ENCODE results near the gene CSRNP2. TPM values are rescaled to one million over a fixed set of nuclear protein-coding genes. Genes with fewer than 3 reads are reported as not detected.

Gene CSRNP2
- polyA plus RNA-seq, 1 donor: 18.9 TPM

DNA sequence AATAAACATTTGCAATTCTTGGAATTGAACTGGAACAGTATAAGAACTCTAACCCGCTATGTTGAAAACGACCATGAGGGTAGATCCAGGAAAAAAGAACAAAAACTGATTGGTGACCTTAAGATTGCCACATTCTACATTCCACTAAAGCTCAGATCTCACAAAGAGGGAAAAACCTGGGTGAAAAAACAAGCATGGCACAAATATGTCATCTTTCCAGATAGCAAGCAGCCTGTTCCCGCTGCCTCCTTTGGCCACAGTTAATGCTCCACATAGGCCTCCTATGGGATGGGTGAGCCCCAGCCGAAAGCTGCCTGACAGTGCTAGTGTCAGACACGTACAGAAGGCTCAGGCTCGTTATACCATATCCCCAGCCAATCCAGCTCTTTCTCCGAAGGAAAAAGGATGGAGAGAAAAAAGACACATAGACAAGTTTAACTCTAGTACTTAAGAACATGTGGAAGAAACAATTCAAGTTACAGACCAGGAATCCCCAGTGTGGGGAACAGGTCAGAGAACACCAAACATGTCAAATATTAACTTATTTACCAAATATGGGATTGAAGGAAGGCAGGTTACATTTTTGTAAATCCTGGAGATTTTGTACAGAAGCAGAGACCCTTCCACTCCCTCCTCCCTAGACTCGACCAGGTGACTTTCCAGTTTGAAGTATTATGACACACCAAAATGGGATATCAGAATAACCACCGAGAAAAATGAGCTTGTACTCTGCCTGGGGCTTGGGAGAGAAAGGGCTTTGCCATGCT, 20.6 kb downstream of the CSRNP2 start:
- DNase-seq: no peak
- Histone ChIP-seq H3K9me3 (ENCODE audit: control insufficient read depth, low read depth, low read length) (no peaks in the 10 kb centered on the region), H3K4me1 (ENCODE audit: control insufficient read depth, insufficient read depth, low read length) (no peaks in the 10 kb centered on the region), H3K4me3 (ENCODE audit: low read length) (no peak overlapping the region), H3K27me3 (ENCODE audit: control insufficient read depth, insufficient read depth, low read length) (no peaks in the 10 kb centered on the region), H3K27ac (ENCODE audit: low read length) (no peak overlapping the region), H3K36me3 (ENCODE audit: control insufficient read depth, insufficient read depth, low read length) (peaks cover 74% of the 10 kb centered on the region)
- 100% methylated on average over 1 of the region's 9 CpGs for WGBS (ENCODE audit: insufficient coverage, low lambda C conversion rate)

DNA sequence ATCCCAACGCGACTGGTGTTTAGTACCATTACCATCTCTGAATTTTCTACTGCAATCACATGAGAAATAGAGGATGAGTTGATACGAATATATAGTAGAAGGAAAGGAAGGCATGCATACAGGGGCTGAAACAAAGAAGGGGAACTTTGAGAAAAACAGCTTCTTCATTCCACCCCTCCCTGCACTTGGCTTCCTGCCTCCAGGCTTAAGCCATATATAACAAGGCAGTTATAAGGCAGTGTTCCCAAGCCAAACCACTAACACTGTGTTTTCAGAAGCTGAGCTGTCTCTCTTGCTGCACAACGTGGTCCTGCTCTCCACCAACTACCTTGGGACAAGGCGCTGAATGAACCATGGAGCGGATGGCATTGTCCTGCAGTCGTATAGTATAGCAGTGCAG, 24.3 kb downstream of the CSRNP2 start:
- no CpG with 5 or more reads among the region's 7 CpGs for WGBS (ENCODE audit: insufficient coverage, low lambda C conversion rate)
- no peak overlapping the region for H3K4me3 ChIP-seq (ENCODE audit: low read length)
- no peaks in the 10 kb centered on the region for H3K4me1 ChIP-seq (ENCODE audit: control insufficient read depth, insufficient read depth, low read length)
- peaks cover 80% of the 10 kb centered on the region for H3K36me3 ChIP-seq (ENCODE audit: control insufficient read depth, insufficient read depth, low read length)
- H3K27ac ChIP-seq (ENCODE audit: low read length): no peak overlapping the region
- no peaks in the 10 kb centered on the region for H3K9me3 ChIP-seq (ENCODE audit: control insufficient read depth, low read depth, low read length)
- no peaks in the 10 kb centered on the region for H3K27me3 ChIP-seq (ENCODE audit: control insufficient read depth, insufficient read depth, low read length)
- no peak for DNase-seq

DNA sequence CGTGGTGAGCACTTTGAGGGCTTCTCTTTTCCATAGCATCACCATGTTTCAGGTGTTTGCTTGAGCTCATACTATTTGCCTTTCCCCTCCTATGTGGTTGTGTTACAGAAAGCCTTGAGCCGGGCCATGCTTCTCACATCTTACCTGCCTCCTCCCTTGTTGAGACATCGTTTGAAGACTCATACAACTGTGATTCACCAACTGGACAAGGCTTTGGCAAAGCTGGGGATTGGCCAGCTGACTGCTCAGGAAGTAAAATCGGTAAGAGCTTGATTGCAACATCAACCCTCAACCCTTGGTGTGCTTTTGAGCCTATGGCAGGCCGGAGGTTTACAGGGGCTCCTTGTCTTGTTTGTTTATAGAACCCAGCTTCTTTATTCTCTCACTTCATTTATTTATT, 27.2 kb downstream of the CSRNP2 start:
- H3K27me3 ChIP-seq (ENCODE audit: control insufficient read depth, insufficient read depth, low read length): no peaks in the 10 kb centered on the region
- peaks cover 75% of the 10 kb centered on the region for H3K36me3 ChIP-seq (ENCODE audit: control insufficient read depth, insufficient read depth, low read length)
- no peak overlapping the region for H3K4me3 ChIP-seq (ENCODE audit: low read length)
- no peak overlapping the region for H3K27ac ChIP-seq (ENCODE audit: low read length)
- H3K4me1 ChIP-seq (ENCODE audit: control insufficient read depth, insufficient read depth, low read length): no peaks in the 10 kb centered on the region
- H3K9me3 ChIP-seq (ENCODE audit: control insufficient read depth, low read depth, low read length): no peaks in the 10 kb centered on the region
- DNase-seq: no peak
- no CpG with 5 or more reads among the region's 5 CpGs for WGBS (ENCODE audit: insufficient coverage, low lambda C conversion rate)

DNA sequence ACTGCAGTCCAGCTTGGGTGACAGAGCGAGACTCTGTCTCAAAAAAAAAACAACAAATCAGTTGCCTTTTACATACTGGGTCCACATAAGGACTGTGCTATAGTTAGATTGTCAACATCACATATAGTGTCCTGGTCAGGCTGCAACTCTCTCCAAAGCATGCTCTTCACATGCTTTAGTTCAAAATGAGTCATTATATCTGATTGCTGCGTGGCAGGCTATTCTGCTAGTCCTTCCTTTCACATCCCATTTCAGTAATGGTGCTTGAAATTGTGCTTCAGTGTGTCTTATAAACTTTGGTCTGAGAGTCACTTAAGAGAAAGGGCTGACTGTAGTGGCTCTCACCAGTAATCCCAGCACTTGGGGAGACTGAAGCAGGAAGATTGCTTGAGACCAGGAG, 28.3 kb downstream of the CSRNP2 start:
- no peak for DNase-seq
- no peaks in the 10 kb centered on the region for H3K9me3 ChIP-seq (ENCODE audit: control insufficient read depth, low read depth, low read length)
- no CpG with 5 or more reads among the region's 2 CpGs for WGBS (ENCODE audit: insufficient coverage, low lambda C conversion rate)
- H3K4me3 ChIP-seq (ENCODE audit: low read length): no peak overlapping the region
- peaks cover 71% of the 10 kb centered on the region for H3K36me3 ChIP-seq (ENCODE audit: control insufficient read depth, insufficient read depth, low read length)
- H3K4me1 ChIP-seq (ENCODE audit: control insufficient read depth, insufficient read depth, low read length): no peaks in the 10 kb centered on the region
- no peaks in the 10 kb centered on the region for H3K27me3 ChIP-seq (ENCODE audit: control insufficient read depth, insufficient read depth, low read length)
- H3K27ac ChIP-seq (ENCODE audit: low read length): no peak overlapping the region

DNA sequence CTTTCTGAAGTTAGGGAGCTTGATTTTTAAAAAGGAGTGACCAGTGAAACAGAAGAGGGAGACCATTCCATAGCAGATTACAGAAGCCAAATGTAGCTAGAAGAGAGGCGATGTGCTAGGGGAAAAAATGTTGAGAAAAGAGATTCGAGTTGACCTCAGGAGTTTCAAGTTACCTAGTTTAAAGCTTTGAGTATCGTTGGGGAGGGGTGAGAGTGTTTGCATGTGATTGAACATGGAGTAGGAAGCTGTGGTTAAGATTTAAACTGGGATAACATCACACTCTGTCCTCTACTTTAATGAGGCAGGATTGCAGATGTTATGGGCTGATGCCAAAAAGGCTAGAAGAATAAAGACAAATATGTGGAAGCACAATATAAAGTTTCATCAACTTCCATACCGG, 31.6 kb downstream of the CSRNP2 start:
- peaks cover 42% of the 10 kb centered on the region for H3K36me3 ChIP-seq (ENCODE audit: control insufficient read depth, insufficient read depth, low read length)
- WGBS (ENCODE audit: insufficient coverage, low lambda C conversion rate): 100% methylated on average over 1 of the region's 4 CpGs

DNA sequence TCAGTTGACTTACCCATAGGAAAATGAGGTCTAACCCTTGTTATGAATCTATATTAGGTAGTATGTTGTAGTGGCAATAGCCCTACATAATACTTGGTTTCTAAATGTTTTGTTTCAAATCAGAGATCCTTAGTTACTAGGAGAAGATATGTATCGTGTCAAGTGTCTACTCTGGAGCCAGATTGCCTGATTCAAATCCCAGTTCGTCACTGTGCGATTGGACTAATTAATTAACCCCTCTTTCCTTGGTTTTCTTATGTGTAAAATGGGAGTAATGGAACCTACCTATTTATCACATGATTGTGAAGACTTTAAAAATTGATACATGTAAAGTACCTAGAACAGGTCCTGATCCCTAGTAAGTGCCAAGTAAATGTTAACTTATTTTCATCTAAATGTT, 33.9 kb downstream of the CSRNP2 start:
- Histone ChIP-seq H3K9me3 (ENCODE audit: control insufficient read depth, low read depth, low read length) (no peaks in the 10 kb centered on the region), H3K4me1 (ENCODE audit: control insufficient read depth, insufficient read depth, low read length) (no peaks in the 10 kb centered on the region), H3K36me3 (ENCODE audit: control insufficient read depth, insufficient read depth, low read length) (peaks cover 20% of the 10 kb centered on the region), H3K27me3 (ENCODE audit: control insufficient read depth, insufficient read depth, low read length) (no peaks in the 10 kb centered on the region), H3K4me3 (ENCODE audit: low read length) (peak overlapping the region; percentile 68), H3K27ac (ENCODE audit: low read length) (peak overlapping the region; percentile 4)
- no CpG with 5 or more reads among the region's 3 CpGs for WGBS (ENCODE audit: insufficient coverage, low lambda C conversion rate)
- no peak for DNase-seq

More for the DNA sequence above, 31.6 kb downstream of the CSRNP2 start:
- Histone ChIP-seq H3K27me3 (ENCODE audit: control insufficient read depth, insufficient read depth, low read length) (no peaks in the 10 kb centered on the region), H3K9me3 (ENCODE audit: control insufficient read depth, low read depth, low read length) (no peaks in the 10 kb centered on the region), H3K4me3 (ENCODE audit: low read length) (no peak overlapping the region), H3K27ac (ENCODE audit: low read length) (no peak overlapping the region), H3K4me1 (ENCODE audit: control insufficient read depth, insufficient read depth, low read length) (no peaks in the 10 kb centered on the region)
- no peak for DNase-seq

DNA sequence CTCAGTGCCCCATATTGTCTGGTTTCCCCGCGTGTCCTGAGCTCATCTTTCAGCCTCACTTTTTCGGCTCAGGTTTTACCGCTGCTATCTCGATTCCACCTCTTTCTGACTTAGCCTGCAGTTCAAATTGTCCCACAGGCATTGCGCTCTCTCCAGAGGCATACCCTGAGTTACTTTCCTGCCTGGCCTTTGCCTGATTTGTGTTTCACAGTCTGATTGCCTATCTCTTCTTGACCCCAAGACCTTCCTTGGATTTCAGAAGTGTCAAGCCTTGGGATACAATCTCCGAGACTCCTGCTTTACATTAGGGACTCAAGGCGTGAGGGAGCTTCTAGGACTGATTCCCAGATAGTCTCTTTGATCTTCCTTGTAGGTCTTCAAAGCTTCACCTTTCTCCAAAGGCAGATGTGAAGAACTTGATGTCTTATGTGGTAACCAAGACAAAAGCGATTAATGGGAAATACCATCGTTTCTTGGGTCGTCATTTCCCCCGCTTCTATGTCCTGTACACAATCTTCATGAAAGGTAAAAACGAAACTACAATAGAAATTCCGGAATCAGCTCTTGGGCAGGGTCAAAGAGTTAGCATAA, 34.6 kb downstream of the CSRNP2 start:
- Histone ChIP-seq H3K27ac (ENCODE audit: low read length) (peak overlapping the region; percentile 90), H3K36me3 (ENCODE audit: control insufficient read depth, insufficient read depth, low read length) (peaks cover 14% of the 10 kb centered on the region), H3K27me3 (ENCODE audit: control insufficient read depth, insufficient read depth, low read length) (no peaks in the 10 kb centered on the region), H3K4me1 (ENCODE audit: control insufficient read depth, insufficient read depth, low read length) (no peaks in the 10 kb centered on the region), H3K9me3 (ENCODE audit: control insufficient read depth, low read depth, low read length) (no peaks in the 10 kb centered on the region), H3K4me3 (ENCODE audit: low read length) (peak overlapping the region; percentile 68)
- WGBS (ENCODE audit: insufficient coverage, low lambda C conversion rate): 26% methylated on average over 6 of the region's 14 CpGs
- DNase-seq: peak in 1 of 2 donors; percentile 44

DNA sequence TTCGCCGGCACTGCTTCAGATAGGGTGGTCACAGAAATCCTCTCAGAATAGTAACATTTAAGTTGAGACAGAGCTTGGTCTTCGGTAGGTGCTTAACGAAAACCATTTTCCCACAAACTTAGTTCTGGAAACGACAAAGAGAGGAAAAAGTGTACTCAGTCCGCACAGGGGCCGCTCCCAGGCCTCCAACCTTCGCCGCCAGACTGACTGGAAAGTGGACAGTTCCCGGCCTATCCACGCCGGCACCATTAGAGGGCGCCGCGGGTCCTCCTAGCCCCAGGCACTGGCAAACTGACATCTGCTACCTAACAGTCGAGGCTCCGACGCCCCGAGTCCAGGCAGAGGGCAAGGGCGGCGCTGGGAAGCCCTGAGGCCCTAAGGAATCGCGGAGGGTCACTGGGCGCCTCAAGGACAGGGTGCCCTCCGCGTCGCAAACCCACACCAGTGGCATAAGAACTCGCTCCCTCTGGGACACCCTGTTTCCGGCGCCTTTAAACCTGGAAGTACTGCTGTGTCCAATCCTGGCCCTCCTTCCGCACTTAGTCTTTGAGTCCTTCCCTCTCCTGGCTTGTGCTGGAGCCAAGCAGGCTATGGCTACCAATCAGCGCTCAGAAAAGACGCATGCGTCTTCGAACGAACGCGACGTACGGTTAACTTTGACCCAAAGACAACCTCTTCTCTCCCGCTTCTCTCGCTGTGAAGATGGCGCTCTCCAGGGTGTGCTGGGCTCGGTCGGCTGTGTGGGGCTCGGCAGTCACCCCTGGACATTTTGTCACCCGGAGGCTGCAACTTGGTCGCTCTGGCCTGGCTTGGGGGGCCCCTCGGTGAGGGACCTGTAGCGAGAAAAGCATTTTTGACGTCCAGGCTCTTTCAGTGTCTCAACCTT, 35.5 kb downstream of the CSRNP2 start, which contains the start of gene LETMD1:
Gene LETMD1, plus strand, starts transcription at position 673 of the 886 bp plus-strand sequence. Its CDS starts 30 bp downstream, at position 703.
- Histone ChIP-seq H3K4me3 (ENCODE audit: low read length) (peak within 1 kb of the TSS; percentile 68), H3K27ac (ENCODE audit: low read length) (peak within 1 kb of the TSS; percentile 90), H3K9me3 (ENCODE audit: control insufficient read depth, low read depth, low read length) (no peaks in the 10 kb centered on the region), H3K36me3 (ENCODE audit: control insufficient read depth, insufficient read depth, low read length) (peaks cover 9% of the 10 kb centered on the region), H3K4me1 (ENCODE audit: control insufficient read depth, insufficient read depth, low read length) (no peaks in the 10 kb centered on the region), H3K27me3 (ENCODE audit: control insufficient read depth, insufficient read depth, low read length) (no peaks in the 10 kb centered on the region)
- WGBS (ENCODE audit: insufficient coverage, low lambda C conversion rate): no CpG with 5 or more reads among the region's 51 CpGs
- DNase-seq: peak; percentile 98 to 99

DNA sequence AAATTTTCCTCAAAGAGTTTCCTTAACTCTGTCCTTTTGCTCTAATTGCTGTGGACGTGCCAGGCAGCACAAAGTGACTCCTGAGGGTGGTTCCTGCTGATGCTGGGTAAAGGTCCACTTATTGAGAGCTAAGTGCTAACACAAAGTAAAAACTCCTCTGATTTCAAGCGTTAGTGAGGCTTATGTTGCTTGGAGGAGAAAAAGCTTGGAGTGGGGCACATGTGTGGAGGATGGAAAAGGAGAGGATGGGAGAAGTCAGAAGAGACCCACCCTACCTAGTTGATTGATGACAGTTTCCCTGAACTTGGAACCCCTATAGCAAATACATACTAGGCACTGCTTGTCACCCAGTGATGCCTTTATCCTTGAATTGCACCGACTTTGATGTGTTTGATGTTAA, 47.1 kb downstream of the CSRNP2 start:
- no peaks in the 10 kb centered on the region for H3K27me3 ChIP-seq (ENCODE audit: control insufficient read depth, insufficient read depth, low read length)
- WGBS (ENCODE audit: insufficient coverage, low lambda C conversion rate): 40% methylated on average over 1 of the region's 3 CpGs
- H3K9me3 ChIP-seq (ENCODE audit: control insufficient read depth, low read depth, low read length): no peaks in the 10 kb centered on the region
- DNase-seq: peak; percentile 57 to 83
- H3K4me1 ChIP-seq (ENCODE audit: control insufficient read depth, insufficient read depth, low read length): peaks cover 4% of the 10 kb centered on the region
- no peak overlapping the region for H3K4me3 ChIP-seq (ENCODE audit: low read length)
- H3K36me3 ChIP-seq (ENCODE audit: control insufficient read depth, insufficient read depth, low read length): no peaks in the 10 kb centered on the region
- peak overlapping the region; percentile 51 for H3K27ac ChIP-seq (ENCODE audit: low read length)

DNA sequence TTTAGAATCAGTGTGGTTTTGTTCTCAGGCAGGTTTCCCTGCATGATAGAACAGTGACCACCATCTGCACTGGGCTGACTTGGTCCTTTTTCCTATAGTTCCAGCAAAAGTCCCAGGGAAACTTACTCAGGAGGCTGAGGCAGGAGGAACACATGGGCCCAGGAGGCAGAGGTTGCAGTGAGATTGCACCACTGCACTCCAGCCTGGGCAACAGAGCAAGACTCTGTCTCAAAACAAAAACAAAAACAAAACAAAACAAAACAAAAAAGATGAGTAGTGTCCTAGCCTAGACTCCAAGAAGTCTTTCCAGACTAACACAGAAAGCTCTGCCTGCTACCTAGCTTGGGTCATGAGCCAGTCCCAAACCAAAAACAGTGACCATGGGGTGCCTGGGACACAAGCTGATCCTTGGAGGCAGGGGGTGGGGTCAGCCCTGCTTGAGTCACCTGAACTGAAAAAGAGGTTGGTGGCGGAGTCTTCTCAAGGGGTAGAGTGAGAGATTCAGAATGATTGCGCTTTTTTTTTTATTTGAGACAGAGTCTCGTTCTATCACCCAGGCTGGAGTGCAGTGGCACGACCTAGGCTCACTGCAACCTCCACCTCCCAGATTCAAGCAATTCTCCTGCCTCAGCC, 49.8 kb downstream of the CSRNP2 start:
- Histone ChIP-seq H3K4me1 (ENCODE audit: control insufficient read depth, insufficient read depth, low read length) (peaks cover 12% of the 10 kb centered on the region), H3K27me3 (ENCODE audit: control insufficient read depth, insufficient read depth, low read length) (no peaks in the 10 kb centered on the region), H3K36me3 (ENCODE audit: control insufficient read depth, insufficient read depth, low read length) (no peaks in the 10 kb centered on the region), H3K27ac (ENCODE audit: low read length) (no peak overlapping the region), H3K9me3 (ENCODE audit: control insufficient read depth, low read depth, low read length) (no peaks in the 10 kb centered on the region), H3K4me3 (ENCODE audit: low read length) (no peak overlapping the region)
- no CpG with 5 or more reads among the region's 4 CpGs for WGBS (ENCODE audit: insufficient coverage, low lambda C conversion rate)
- no peak for DNase-seq
